HG02763 (cell line): ENCODE data around the gene MAP3K19.
"Not testable (repeated sequence)": the region's sequence is repeated elsewhere in the genome, so short reads cannot be mapped to it uniquely, and the experiment has no call there.

Experiments used
- ATAC-seq: cut with Tn5 transposase; IDR thresholded peaks from one replicate; pipeline ENCODE4 v1.9.1; 2021; ENCODE audit warnings: mild to moderate bottlenecking, moderate library complexity; ENCODE audit not compliant: unreplicated experiment

The MAP3K19 gene

GRCh38 chr2:134999521-134999920, 47.7 kb downstream of the MAP3K19 start:
- ATAC-seq, result no peak

- ATAC-seq, result no peak
These were observed 58.1 kb downstream of the MAP3K19 start for GRCh38 chr2:134988994-134989605.

- no peak for ATAC-seq
These were observed 62.2 kb downstream of the MAP3K19 start for GRCh38 chr2:134985061-134985460.

GRCh38 chr2:134982603-134983002, 64.6 kb downstream of the MAP3K19 start:
- no peak for ATAC-seq

GRCh38 chr2:134980639-134981038, 66.6 kb downstream of the MAP3K19 start:
- ATAC-seq, result no peak

GRCh38 chr2:134979221-134979620, 68.0 kb downstream of the MAP3K19 start:
- ATAC-seq, result no peak

GRCh38 chr2:134977104-134977503, 70.1 kb downstream of the MAP3K19 start:
- ATAC-seq, result not testable (repeated sequence)

GRCh38 chr2:134976074-134976702, 71.1 kb downstream of the MAP3K19 start:
- ATAC-seq, result no peak

GRCh38 chr2:134975281-134976009, 71.8 kb downstream of the MAP3K19 start:
- ATAC-seq, result no peak

- no peak for ATAC-seq
These were observed 73.8 kb downstream of the MAP3K19 start for GRCh38 chr2:134973241-134974138.

- ATAC-seq, result not testable (repeated sequence)
These were observed 80.1 kb downstream of the MAP3K19 start for GRCh38 chr2:134967166-134967565.

GRCh38 chr2:134957477-134957876, 89.8 kb downstream of the MAP3K19 start:
- ATAC-seq, result no peak

- no peak for ATAC-seq
These were observed 91.5 kb downstream of the MAP3K19 start for GRCh38 chr2:134955744-134956143.

- ATAC-seq, result no peak
These were observed 93.2 kb downstream of the MAP3K19 start for GRCh38 chr2:134954065-134954464.

GRCh38 chr2:134952608-134953007, 94.6 kb downstream of the MAP3K19 start:
- no peak for ATAC-seq

- no peak for ATAC-seq
These were observed 96.4 kb downstream of the MAP3K19 start for GRCh38 chr2:134950886-134951285.

GRCh38 chr2:134949981-134950708, 97.1 kb downstream of the MAP3K19 start:
- no peak for ATAC-seq

GRCh38 chr2:134946073-134946472, 101.2 kb downstream of the MAP3K19 start:
- no peak for ATAC-seq

GRCh38 chr2:134944975-134945374, 102.3 kb downstream of the MAP3K19 start:
- no peak for ATAC-seq

- ATAC-seq, result peak; percentile 69
These were observed 103.7 kb downstream of the MAP3K19 start for GRCh38 chr2:134943540-134943939.
